Measurements from ENCODE around the gene ARL13B.
"Not testable (repeated sequence)": the region's sequence is repeated elsewhere in the genome, so short reads cannot be mapped to it uniquely, and the experiment has no call there.

ARL13B gene

GRCh38 chr3:93979850-93980676 lies at the start of gene ARL13B:
TSS of gene ARL13B (plus strand) at chr3:93980155. CDS start at chr3:93980424, 269 bp downstream.
- DNase-seq = peak; percentile 87

- no peak for DNase-seq
Observed at GRCh38 chr3:93931597-93932229, 48.2 kb upstream of the ARL13B start.

- no peak for DNase-seq
Observed at GRCh38 chr3:93934366-93935046, 45.4 kb upstream of the ARL13B start.

DNA sequence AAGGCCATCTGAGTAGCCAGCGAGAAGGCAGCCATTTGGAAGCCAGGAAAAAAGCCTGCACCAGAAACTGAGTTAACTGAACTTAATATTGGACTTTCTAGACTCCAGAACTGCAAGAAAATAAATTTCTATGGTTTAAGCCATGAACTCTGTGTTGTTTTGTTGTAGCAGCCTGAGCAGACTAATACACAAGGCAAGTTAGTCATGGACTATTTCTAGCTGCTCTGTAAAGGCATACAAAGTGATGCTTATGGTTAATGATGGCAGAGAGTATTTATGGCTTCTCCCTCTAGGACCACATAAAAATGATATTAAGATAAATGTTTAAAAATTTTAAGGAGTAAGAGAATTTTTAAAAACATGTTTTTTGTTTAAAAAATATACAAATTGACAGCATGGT lies 43.4 kb upstream of the ARL13B start:
- DNase-seq = no peak

DNA sequence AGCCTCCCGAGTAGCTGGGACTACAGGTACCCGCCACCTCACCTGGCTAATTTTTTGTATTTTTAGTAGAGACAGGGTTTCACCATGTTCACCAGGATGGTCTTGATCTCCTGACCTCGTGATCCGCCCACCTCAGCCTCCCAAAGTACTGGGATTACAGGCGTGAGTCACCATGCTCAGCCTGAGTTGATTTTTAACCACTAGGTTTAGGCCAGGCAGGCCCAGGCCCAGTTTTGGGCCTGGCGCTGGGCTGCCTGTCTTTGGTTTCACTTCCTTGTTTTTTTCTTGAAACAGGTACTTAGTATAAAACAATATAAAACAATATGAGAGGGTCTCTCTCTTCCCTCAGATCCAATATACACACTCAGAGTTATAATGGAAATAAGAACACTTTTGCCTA lies 42.5 kb upstream of the ARL13B start:
- not testable (repeated sequence) for DNase-seq

DNA sequence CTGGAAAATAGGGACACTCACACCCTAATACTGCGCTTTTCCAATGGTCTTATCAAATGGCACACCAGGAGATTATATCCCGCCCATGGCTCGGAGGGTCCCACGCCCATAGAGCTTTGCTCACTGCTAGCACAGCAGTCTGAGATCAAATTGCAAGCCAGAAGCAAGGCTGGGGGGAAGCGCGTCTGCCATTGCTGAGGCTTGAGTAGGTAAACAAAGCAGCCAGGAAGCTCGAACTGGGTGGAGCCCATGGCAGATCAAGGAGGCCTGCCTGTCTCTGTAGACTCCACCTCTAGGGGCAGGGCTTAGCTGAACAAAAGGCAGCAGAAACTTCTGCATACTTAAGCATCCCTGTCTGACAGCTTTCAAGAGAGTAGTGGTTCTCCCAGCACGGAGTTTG lies 30.0 kb upstream of the ARL13B start:
- DNase-seq = not testable (repeated sequence)

GRCh38 chr3:93961026-93961425 lies 18.9 kb upstream of the ARL13B start:
- DNase-seq = no peak

DNA sequence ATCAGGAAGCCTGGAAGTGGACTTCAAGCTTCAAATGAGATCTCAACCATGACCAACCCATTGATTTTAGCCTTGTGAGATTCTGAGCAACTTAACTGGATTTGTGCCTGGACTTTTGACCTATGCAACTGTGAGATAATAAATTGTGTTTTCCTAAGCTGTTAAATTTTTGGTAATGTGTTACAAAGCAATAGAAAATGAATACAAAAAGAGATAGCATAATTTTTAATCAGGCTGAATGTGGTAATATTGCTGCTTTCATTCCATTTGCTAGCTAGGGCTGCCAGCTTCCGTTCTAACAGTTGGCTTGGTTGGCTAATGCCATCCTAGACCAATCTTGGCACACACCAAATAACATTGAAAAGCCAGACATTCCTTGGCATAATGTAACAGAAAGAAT lies 18.5 kb upstream of the ARL13B start:
- DNase-seq = no peak

- DNase-seq = no peak
Observed at GRCh38 chr3:93962798-93963197, 17.2 kb upstream of the ARL13B start.

- not testable (repeated sequence) for DNase-seq
Observed at GRCh38 chr3:93965106-93965505, 14.8 kb upstream of the ARL13B start.

GRCh38 chr3:93969443-93969842 lies 10.5 kb upstream of the ARL13B start:
- no peak for DNase-seq

- DNase-seq = no peak
Observed at GRCh38 chr3:93969997-93970396, 10.0 kb upstream of the ARL13B start.

GRCh38 chr3:93973131-93974126 lies 6.5 kb upstream of the ARL13B start, which contains the start of gene PROS1:
TSS of gene PROS1 (minus strand) at chr3:93973896. CDS start at chr3:93973749, 147 bp downstream.
- peak; percentile 3 for DNase-seq

DNA sequence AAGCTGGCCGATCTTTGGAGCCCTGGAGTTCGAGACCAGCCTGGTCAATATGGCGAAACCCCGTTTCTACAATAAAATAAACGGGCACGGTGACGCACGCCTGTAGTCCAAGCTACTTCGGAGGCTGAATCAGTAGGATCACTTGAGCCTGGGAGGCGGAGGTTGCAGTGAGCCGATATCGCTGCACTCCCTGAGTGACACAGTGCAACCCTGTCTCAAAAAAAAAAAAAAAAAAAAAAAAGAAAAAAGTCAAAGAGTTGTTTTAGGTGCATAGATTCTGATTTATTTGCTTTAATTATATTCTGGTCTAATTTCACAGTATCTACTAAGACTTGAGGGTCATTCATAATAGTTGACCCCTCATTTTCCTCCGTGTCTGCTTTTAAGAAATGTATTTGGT lies 1.7 kb downstream of the ARL13B start:
- DNase-seq = no peak

DNA sequence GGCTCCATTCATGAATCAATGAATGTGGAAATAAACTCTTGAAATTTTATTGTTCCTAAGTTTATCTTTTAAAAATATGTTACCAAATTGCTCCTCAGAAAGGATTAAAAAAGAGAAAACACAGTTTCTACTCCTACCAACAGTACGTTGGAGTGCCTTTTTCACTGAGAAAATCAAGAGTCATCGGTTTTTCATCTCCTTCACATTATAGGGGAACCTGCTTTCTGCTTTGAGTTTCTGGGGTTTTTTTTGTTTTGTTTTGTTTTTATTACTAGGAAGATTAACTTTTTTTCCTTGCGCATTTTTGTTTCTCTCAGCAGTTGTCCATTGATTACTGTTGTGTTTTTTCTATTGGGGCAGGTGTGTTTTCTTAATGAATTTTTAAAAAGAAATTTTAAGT lies 3.5 kb downstream of the ARL13B start:
- DNase-seq = no peak

DNA sequence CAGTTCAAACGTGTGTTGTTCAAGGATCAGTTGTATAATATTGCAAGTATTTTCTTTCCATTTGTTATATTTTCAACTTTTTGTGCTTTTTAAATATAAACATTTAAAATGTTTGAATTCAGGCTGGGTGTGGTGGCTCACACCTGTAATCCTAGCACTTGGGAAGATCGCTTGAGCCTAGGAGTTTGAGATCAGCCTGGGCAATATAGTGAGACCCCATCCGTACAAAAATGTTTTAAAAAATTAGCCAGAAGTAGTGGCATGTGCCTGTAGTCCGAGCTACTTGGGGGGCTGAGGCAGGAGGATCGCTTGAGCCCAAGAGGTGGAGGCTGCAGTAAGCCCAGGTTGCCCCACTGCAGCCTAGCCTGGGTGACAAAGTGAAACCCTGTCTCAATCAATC lies 4.7 kb downstream of the ARL13B start:
- no peak for DNase-seq

DNA sequence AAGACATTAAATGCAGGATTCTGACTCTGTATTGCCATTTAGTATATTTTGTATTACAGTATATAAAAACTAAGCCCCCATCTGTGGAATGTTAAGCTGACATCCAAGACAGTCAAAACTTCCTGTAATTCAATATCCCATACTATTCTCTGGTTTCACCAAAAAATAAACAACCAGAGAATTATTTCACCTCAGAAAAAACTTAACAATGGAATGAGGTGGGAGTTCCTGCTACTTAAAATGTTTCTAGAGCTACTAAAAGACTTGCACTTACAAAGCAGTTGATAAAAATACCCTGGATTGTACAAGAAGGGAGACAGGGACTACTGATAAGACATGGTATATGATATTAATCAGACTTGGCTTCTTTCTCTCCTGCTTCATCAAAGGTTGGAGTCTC lies 8.3 kb downstream of the ARL13B start:
- DNase-seq = no peak

GRCh38 chr3:93988764-93989163 lies 8.8 kb downstream of the ARL13B start:
- no peak for DNase-seq

GRCh38 chr3:93989241-93989640 lies 9.3 kb downstream of the ARL13B start:
- DNase-seq = no peak

- DNase-seq = no peak
Observed at GRCh38 chr3:93991631-93992030, 11.7 kb downstream of the ARL13B start.

GRCh38 chr3:93992207-93992606 lies 12.3 kb downstream of the ARL13B start:
- no peak for DNase-seq

DNA sequence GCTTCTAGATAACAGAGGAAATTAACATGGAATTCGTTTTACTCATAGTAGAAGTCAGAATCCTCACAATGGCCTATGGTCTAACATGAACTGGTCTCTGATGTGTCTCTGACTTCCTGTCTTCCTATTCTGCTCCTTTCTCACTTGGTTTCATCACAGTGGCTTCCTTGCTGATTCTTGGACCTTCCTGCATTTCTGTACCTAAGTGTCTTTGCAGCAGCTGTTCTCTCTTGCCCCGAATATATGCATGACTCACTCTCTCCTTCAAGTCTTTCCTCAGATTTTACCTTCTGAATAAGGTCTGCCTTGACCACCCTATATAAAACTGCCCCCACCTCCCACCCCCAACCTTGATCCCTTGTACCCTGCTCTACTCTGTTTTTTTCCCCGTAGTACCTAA lies 14.1 kb downstream of the ARL13B start:
- no peak for DNase-seq

DNA sequence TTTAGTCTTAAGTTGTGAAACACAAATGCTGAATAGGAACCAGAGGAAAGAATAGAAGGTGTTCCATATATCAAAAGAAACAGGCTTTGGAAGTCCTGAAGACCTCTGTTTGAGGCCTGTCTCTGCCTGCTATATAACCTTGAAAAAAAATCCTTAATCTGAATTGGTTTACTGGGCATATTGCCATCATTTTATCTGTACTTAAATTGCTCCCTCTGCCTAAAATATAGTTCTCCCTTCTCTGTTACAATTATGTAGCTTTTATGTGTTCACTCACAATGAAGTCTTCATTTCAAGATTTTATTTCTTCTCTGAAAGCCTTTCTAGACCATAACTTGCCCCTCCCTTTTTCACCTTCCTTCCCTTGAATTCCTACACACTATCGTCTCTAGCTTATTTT lies 21.2 kb downstream of the ARL13B start:
- DNase-seq = no peak
